Left ventricle myocardium inferior (tissue), 1 donor: Measurements from ENCODE around the gene ACSS2. TPM values are rescaled to one million over a fixed set of nuclear protein-coding genes. Genes with fewer than 3 reads are reported as not detected.

Experiments
- DNase-seq: peaks from one replicate; pipeline ENCODE4 v3.0.0-alpha.2; 2020
- H3K27ac ChIP-seq: fragments of 200-600 bp; replicated peaks from 2 replicates; pipeline ENCODE4 v1.8.0; 2021
- H3K27me3 ChIP-seq: fragments of 200-600 bp; 2 replicates; pipeline ENCODE4 v1.8.0; 2021; ENCODE audit warnings: low read depth
- H3K36me3 ChIP-seq: fragments of 200-600 bp; 2 replicates; pipeline ENCODE4 v1.8.0; 2021
- H3K4me1 ChIP-seq: fragments of 200-600 bp; 2 replicates; pipeline ENCODE4 v1.8.0; 2021
- H3K4me3 ChIP-seq: fragments of 200-600 bp; 2 replicates; pipeline ENCODE4 v1.8.0; 2021; ENCODE audit warnings: mild to moderate bottlenecking, moderate library complexity
- H3K9me3 ChIP-seq: fragments of 200-600 bp; replicated peaks from 2 replicates; pipeline ENCODE4 v1.8.0; 2021
- intact Hi-C: fragments of 100-400 bp; cut with micrococcal nuclease; formaldehyde crosslinking; loops from one replicate; pipeline ENCODE4 v1.11.0; 2022
- total RNA-seq: library from RNA; stranded (reverse); fragmentation: NEBNext Ultra II Directional; extraction: Animal tissue kit (Norgen Biotek cat#: 25700); gene quantifications from one replicate; pipeline ENCODE4 v1.2.1, GENCODE V29; 2021
- TF ChIP-seq, protein P1 (sequence below): fragments of 200-600 bp; IDR thresholded peaks from 2 replicates; pipeline ENCODE4 v1.8.0; 2021; ENCODE audit warnings: antibody characterized with exemption, mild to moderate bottlenecking, borderline replicate concordance
- donor health status: DM: no; HTN: yes; CAD: no; lungs with severe emphysema.

The ACSS2 gene
- total RNA-seq, 1 donor from 2014 or later, result 101 TPM

DNA sequence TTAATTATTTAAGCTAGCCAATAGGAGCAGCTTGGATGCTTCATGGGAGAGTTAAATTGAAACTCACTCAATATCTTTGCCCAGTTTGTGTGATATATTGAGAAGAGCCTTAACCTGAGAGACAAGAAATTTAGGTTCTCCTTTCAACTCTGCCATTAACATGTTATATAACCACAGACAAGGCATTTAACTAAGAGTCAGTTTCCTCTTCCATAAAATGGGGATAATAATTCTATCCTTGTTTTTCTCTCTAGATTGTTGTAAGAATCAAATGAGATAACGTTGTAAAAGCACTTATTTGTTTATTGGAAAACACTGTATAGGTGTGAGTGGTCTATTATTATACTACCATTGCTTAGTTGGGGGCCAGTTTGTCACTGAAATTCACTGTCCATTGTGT is 7.8 kb downstream of the ACSS2 start:
- Histone ChIP-seq H3K9me3 (no peaks in the 10 kb centered on the region), H3K4me1 (peaks cover 45% of the 10 kb centered on the region), H3K36me3 (peaks cover 31% of the 10 kb centered on the region), H3K27me3 (no peaks in the 10 kb centered on the region), H3K27ac (no peak overlapping the region), H3K4me3 (no peak overlapping the region)
- TF ChIP-seq, protein P1, sequence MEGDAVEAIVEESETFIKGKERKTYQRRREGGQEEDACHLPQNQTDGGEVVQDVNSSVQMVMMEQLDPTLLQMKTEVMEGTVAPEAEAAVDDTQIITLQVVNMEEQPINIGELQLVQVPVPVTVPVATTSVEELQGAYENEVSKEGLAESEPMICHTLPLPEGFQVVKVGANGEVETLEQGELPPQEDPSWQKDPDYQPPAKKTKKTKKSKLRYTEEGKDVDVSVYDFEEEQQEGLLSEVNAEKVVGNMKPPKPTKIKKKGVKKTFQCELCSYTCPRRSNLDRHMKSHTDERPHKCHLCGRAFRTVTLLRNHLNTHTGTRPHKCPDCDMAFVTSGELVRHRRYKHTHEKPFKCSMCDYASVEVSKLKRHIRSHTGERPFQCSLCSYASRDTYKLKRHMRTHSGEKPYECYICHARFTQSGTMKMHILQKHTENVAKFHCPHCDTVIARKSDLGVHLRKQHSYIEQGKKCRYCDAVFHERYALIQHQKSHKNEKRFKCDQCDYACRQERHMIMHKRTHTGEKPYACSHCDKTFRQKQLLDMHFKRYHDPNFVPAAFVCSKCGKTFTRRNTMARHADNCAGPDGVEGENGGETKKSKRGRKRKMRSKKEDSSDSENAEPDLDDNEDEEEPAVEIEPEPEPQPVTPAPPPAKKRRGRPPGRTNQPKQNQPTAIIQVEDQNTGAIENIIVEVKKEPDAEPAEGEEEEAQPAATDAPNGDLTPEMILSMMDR, result no peak
- intact Hi-C loops, result no loop called here
- no peak for DNase-seq

DNA sequence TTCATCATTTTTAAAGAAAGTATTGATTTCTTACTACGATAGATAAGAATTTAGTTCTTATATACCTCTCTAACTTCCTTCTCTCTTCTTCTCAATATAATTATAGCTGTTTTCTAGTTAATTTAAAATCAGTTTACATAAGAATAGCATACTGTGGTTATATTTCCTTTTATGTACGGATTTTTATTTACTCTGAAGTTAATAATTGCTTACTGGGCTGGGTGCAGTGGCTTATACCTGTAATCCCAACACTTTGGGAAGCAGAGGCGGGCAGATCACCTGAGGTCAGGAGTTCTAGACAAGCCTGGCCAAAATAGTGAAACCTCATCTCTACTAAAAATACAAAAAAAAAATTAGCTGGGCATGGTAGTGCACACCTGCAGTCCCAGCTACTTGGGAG is 9.7 kb downstream of the ACSS2 start:
- Histone ChIP-seq H3K4me1 (peaks cover 46% of the 10 kb centered on the region), H3K27ac (no peak overlapping the region), H3K4me3 (no peak overlapping the region), H3K9me3 (no peaks in the 10 kb centered on the region), H3K27me3 (no peaks in the 10 kb centered on the region), H3K36me3 (peaks cover 31% of the 10 kb centered on the region)
- DNase-seq, result no peak
- intact Hi-C loops, result no loop called here
- TF ChIP-seq, protein P1, result no peak

DNA sequence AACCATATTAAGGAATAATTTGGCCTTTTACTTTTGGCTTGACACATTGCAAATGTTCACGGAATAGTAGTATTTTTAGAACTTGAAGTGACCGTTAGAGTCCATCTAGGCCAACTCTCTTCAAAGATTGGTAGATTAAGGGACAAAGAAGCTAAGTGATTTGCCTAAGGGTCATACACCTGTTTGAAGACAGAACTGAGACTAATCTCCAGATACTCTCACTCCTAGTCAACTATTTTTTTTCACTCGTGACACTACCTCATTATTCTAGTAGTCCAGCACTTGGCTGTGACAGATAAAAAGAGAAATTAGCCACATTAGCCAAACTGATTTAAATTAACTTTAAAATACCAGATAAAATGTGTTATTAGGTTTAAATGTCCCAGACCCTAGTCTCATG is 10.6 kb downstream of the ACSS2 start:
- intact Hi-C loops, result no loop called here
- Histone ChIP-seq H3K27ac (no peak overlapping the region), H3K4me3 (no peak overlapping the region), H3K9me3 (no peaks in the 10 kb centered on the region), H3K4me1 (peaks cover 55% of the 10 kb centered on the region), H3K27me3 (no peaks in the 10 kb centered on the region), H3K36me3 (peaks cover 31% of the 10 kb centered on the region)
- DNase-seq, result no peak
- TF ChIP-seq, protein P1, result no peak

DNA sequence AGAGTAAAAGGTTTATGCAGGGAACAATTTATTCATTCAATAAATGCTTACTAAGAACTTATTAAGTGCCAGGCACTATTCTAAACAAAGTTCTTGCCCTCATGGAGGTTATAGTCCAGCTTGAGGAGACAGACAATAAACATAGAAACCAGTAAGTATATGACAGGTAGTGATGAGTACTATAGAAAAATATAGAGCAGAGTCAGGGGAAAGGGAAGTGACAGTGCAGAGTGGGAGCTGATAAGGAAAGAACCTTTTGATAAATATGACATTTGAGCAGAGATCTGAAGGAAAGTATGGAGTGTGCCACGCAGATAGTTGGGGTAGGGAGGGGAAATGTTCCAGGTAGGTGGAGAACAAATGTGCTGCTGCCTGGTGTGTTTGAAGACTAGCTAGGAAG is 12.1 kb downstream of the ACSS2 start:
- Histone ChIP-seq H3K4me1 (peaks cover 50% of the 10 kb centered on the region), H3K27me3 (no peaks in the 10 kb centered on the region), H3K9me3 (no peaks in the 10 kb centered on the region), H3K27ac (no peak overlapping the region), H3K36me3 (peaks cover 19% of the 10 kb centered on the region), H3K4me3 (no peak overlapping the region)
- intact Hi-C loops, result no loop called here
- TF ChIP-seq, protein P1, result no peak
- no peak for DNase-seq

DNA sequence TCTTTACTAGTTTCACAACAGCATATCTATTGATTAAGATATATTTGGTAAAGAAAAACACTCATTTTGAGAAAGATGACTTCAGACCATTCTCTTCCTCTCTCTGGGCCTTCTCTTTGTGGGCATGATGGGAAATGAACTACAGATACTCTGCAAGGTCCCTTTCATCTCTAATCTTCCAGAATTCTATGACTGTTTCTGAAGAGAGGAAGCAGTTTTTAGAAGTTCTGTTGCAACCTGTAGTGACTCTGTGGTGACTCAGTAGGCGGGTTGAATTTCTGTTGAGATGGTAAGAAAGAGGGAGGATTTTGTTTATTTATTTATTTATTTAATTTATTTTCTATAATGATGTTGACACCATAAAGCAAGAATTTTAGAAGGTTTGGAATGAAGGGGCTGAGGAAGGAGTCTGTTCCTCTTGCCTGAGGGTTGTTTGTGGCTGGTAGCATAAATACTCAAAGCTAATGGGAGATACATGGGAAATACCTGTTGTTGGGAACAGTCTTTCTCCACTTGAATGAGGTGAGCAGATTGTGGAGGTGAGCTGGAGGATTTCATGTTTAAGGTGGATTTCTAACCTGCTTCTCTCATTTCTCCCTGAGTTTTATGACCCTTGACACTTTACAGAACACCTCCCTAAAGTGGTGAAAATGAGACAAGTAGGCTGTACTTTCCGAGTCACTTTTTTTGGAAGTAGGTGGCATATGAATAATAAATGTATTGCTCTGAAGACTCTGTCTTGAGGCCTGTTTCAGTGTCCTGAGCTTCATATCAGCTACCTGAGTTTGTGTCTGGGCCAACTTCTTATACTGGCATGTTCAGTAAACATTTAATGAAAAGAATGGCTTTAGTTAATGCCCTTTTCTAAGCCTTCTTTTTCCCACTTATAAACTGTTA is 15.0 kb downstream of the ACSS2 start:
- peak overlapping the region; percentile 6 for H3K27ac ChIP-seq
- peaks cover 75% of the 10 kb centered on the region for H3K4me1 ChIP-seq
- TF ChIP-seq, protein P1, result no peak
- intact Hi-C loops, result no loop called here
- H3K36me3 ChIP-seq, result no peaks in the 10 kb centered on the region
- DNase-seq, result no peak
- no peaks in the 10 kb centered on the region for H3K27me3 ChIP-seq
- H3K9me3 ChIP-seq, result no peaks in the 10 kb centered on the region
- H3K4me3 ChIP-seq, result no peak overlapping the region
